Erythroblast (primary cell): ENCODE results near the gene PDZD8.

Source experiments
- GATA1 ChIP-seq: IDR thresholded peaks from 2 replicates; pipeline ENCODE4 v1.6.1; 2011; ENCODE audit warnings: low read depth, mild to moderate bottlenecking, control low read depth, low read length, moderate library complexity
- POLR2A ChIP-seq: IDR thresholded peaks from 2 replicates; pipeline ENCODE4 v1.6.1; 2011; ENCODE audit warnings: mild to moderate bottlenecking, low read length

- TF ChIP-seq POLR2A (no peak), GATA1 (no peak)
Observed at GRCh38 chr10:117367718-117368117, 7.5 kb downstream of the PDZD8 start.
